HEK293T (cell line): ENCODE measurements around the gene ESPNL.
"Not testable (repeated sequence)": the region's sequence is repeated elsewhere in the genome, so short reads cannot be mapped to it uniquely, and the experiment has no call there.

Experiments used
- FOXA1 ChIP-seq: fragments of 450-650 bp; IDR thresholded peaks from 2 replicates; pipeline ENCODE4 v1.6.1; 2016; ENCODE audit warnings: mild to moderate bottlenecking
- FOXM1 ChIP-seq: fragments of 450-650 bp; IDR thresholded peaks from 2 replicates; pipeline ENCODE4 v1.6.1; 2017; ENCODE audit warnings: mild to moderate bottlenecking, borderline replicate concordance
- TARDBP ChIP-seq: fragments of 450-650 bp; IDR thresholded peaks from 2 replicates; pipeline ENCODE4 v1.6.1; 2016

- TF ChIP-seq FOXM1, FOXA1, TARDBP: not testable (repeated sequence)
Measured at GRCh38 chr2:238171072-238171431, 70.9 kb downstream of the ESPNL start.
